HepG2 (cell line): ENCODE data around the gene CHCT1. TPM values are rescaled to one million over a fixed set of nuclear protein-coding genes. Genes with fewer than 3 reads are reported as not detected.

Source experiments
- CREB3 ChIP-seq: sonication (generic); formaldehyde crosslinking; IDR thresholded peaks from 2 replicates; pipeline ENCODE4 v1.5.0; 2020; ENCODE audit warnings: missing genetic modification reagents
- ELF1 ChIP-seq: sonication (generic); formaldehyde crosslinking; IDR thresholded peaks from 2 replicates; pipeline ENCODE4 v1.4.0; 2020; ENCODE audit warnings: missing genetic modification reagents
- FUBP1 ChIP-seq: sonication (generic); formaldehyde crosslinking; IDR thresholded peaks from 2 replicates; pipeline ENCODE4 v1.5.1; 2020; ENCODE audit warnings: missing genetic modification reagents, mild to moderate bottlenecking, borderline replicate concordance
- GABPA ChIP-seq, 2 experiments: IDR thresholded peaks; 2 replicates each; pipeline ENCODE4 v1.6.1; 2011 to 2016; ENCODE audit warnings: low read depth in 2 of 2, low read length in 1 of 2, missing biosample characterization in 1 of 2, missing genetic modification characterization in 1 of 2
- JUN ChIP-seq: sonication (generic); formaldehyde crosslinking; IDR thresholded peaks from 2 replicates; pipeline ENCODE4 v1.4.0; 2020; ENCODE audit warnings: mild to moderate bottlenecking, missing genetic modification reagents
- NFIC ChIP-seq: IDR thresholded peaks from 2 replicates; pipeline ENCODE4 v1.6.1; 2012; ENCODE audit warnings: mild to moderate bottlenecking, low read length, inconsistent platforms
- RFXANK ChIP-seq: IDR thresholded peaks from 2 replicates; pipeline ENCODE4 v1.6.1; 2016
- SMAD1 ChIP-seq: sonication (generic); formaldehyde crosslinking; IDR thresholded peaks from 2 replicates; pipeline ENCODE4 v1.4.0; 2020; ENCODE audit warnings: missing genetic modification reagents, low read depth, mild to moderate bottlenecking, borderline replicate concordance
- SMAD3 ChIP-seq: sonication (generic); formaldehyde crosslinking; IDR thresholded peaks from 2 replicates; pipeline ENCODE4 v1.4.0; 2020; ENCODE audit warnings: missing genetic modification reagents
- STAG1 ChIP-seq: sonication (generic); formaldehyde crosslinking; IDR thresholded peaks from 2 replicates; pipeline ENCODE4 v1.4.0; 2020; ENCODE audit warnings: missing genetic modification reagents
- SUZ12 ChIP-seq: fragments of 150-350 bp; IDR thresholded peaks from 2 replicates; pipeline ENCODE4 v1.6.1; 2014; ENCODE audit warnings: low read depth, low read length
- TBX3 ChIP-seq: fragments of 450-650 bp; IDR thresholded peaks from 2 replicates; pipeline ENCODE4 v1.6.1; 2017; ENCODE audit warnings: antibody characterized with exemption, mild to moderate bottlenecking, inconsistent platforms, borderline replicate concordance
- ZNF766 ChIP-seq: sonication (generic); formaldehyde crosslinking; IDR thresholded peaks from 2 replicates; pipeline ENCODE4 v1.5.0; 2020; ENCODE audit warnings: missing genetic modification reagents, borderline replicate concordance
- polyA plus RNA-seq, 8 experiments: library from polyadenylated mRNA; depleted of rRNA in 3 of 8; stranded (reverse) in 7 of 8; unstranded in 1 of 8; fragments of >200 nt; fragmentation: Illumina TruSeq in 4 of 8; extraction: Trizol in 4 of 8; gene quantifications; 2 replicates each; pipeline versions ENCODE4 v1.2.1 to v1.2.3, GENCODE V29; 2011 to 2016; ENCODE audit warnings: low read depth in 4 of 8, missing spikeins in 1 of 8, mixed read lengths in 1 of 8; ENCODE audit not compliant: insufficient read depth in 1 of 8
- total RNA-seq, 5 experiments: library from RNA; depleted of rRNA; stranded (reverse); fragments of >200 nt; fragmentation: Illumina TruSeq; extraction: Trizol; gene quantifications; 2 replicates each; pipeline ENCODE4 v1.2.3, GENCODE V29; 2016; ENCODE audit warnings: low read depth in 1 of 5
- TF ChIP-seq, protein P1 (sequence below): sonication (generic); formaldehyde crosslinking; conservative IDR thresholded peaks from 2 replicates; pipeline ENCODE4 v1.8.1; 2023; ENCODE audit warnings: missing genetic modification reagents
- TF ChIP-seq, protein P2 (sequence below): sonication (generic); formaldehyde crosslinking; IDR thresholded peaks from 2 replicates; pipeline ENCODE4 v1.8.1; 2023; ENCODE audit warnings: mild to moderate bottlenecking, missing genetic modification reagents
- TF ChIP-seq, protein P3 (sequence below): sonication (generic); formaldehyde crosslinking; IDR thresholded peaks from 2 replicates; pipeline ENCODE4 v1.5.0; 2020; ENCODE audit warnings: mild to moderate bottlenecking, missing genetic modification reagents
- TF ChIP-seq, protein P4 (sequence below): sonication (generic); formaldehyde crosslinking; IDR thresholded peaks from 2 replicates; pipeline ENCODE4 v1.4.0; 2020; ENCODE audit warnings: missing genetic modification reagents
- TF ChIP-seq, protein P5 (sequence below): IDR thresholded peaks from 2 replicates; pipeline ENCODE4 v1.6.1; 2012; ENCODE audit warnings: inconsistent platforms

CHCT1 gene
- total and polyA plus RNA-seq, 2 of the 13 experiments (the other 11 are each of a cell fraction or from before 2014, with no cell fraction given) = not detected

- peak; percentile 78 for TF ChIP-seq GABPA (IDR thresholded peaks at IDR 0.05; ENCODE audit: low read depth, low read length)
- TF ChIP-seq GABPA (CRISPR knock-in tag; IDR thresholded peaks at IDR 0.05; ENCODE audit: low read depth) = peak; percentile 90
- TF ChIP-seq TBX3 = peak; percentile 92
- no peak for TF ChIP-seq STAG1
- TF ChIP-seq NFIC = no peak
- TF ChIP-seq CREB3 (CRISPR knock-in tag) = no peak
- TF ChIP-seq, protein P1, sequence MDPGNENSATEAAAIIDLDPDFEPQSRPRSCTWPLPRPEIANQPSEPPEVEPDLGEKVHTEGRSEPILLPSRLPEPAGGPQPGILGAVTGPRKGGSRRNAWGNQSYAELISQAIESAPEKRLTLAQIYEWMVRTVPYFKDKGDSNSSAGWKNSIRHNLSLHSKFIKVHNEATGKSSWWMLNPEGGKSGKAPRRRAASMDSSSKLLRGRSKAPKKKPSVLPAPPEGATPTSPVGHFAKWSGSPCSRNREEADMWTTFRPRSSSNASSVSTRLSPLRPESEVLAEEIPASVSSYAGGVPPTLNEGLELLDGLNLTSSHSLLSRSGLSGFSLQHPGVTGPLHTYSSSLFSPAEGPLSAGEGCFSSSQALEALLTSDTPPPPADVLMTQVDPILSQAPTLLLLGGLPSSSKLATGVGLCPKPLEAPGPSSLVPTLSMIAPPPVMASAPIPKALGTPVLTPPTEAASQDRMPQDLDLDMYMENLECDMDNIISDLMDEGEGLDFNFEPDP = no peak
- TF ChIP-seq SMAD1 (CRISPR knock-in tag) = peak; percentile 75; the same call in 1 of the 2 replicates
- no peak for TF ChIP-seq SUZ12
- TF ChIP-seq, protein P2, sequence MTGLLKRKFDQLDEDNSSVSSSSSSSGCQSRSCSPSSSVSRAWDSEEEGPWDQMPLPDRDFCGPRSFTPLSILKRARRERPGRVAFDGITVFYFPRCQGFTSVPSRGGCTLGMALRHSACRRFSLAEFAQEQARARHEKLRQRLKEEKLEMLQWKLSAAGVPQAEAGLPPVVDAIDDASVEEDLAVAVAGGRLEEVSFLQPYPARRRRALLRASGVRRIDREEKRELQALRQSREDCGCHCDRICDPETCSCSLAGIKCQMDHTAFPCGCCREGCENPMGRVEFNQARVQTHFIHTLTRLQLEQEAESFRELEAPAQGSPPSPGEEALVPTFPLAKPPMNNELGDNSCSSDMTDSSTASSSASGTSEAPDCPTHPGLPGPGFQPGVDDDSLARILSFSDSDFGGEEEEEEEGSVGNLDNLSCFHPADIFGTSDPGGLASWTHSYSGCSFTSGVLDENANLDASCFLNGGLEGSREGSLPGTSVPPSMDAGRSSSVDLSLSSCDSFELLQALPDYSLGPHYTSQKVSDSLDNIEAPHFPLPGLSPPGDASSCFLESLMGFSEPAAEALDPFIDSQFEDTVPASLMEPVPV (CRISPR knock-in tag) = peak; percentile 98
- TF ChIP-seq, protein P3, sequence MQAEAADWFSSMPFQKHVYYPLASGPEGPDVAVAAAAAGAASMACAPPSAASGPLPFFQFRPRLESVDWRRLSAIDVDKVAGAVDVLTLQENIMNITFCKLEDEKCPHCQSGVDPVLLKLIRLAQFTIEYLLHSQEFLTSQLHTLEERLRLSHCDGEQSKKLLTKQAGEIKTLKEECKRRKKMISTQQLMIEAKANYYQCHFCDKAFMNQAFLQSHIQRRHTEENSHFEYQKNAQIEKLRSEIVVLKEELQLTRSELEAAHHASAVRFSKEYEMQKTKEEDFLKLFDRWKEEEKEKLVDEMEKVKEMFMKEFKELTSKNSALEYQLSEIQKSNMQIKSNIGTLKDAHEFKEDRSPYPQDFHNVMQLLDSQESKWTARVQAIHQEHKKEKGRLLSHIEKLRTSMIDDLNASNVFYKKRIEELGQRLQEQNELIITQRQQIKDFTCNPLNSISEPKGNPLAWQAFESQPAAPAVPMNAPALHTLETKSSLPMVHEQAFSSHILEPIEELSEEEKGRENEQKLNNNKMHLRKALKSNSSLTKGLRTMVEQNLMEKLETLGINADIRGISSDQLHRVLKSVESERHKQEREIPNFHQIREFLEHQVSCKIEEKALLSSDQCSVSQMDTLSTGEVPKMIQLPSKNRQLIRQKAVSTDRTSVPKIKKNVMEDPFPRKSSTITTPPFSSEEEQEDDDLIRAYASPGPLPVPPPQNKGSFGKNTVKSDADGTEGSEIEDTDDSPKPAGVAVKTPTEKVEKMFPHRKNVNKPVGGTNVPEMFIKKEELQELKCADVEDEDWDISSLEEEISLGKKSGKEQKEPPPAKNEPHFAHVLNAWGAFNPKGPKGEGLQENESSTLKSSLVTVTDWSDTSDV (CRISPR knock-in tag) = 0 out of 2 replicates have a peak, but pooled peaks have one; percentile 62
- TF ChIP-seq JUN = no peak
- peak; percentile 94 for TF ChIP-seq ELF1 (CRISPR knock-in tag)
- peak; percentile 51; the same call in 1 of the 2 replicates for TF ChIP-seq SMAD3 (CRISPR knock-in tag)
- TF ChIP-seq ZNF766 (CRISPR knock-in tag) = no peak; the same call in 1 of the 2 replicates
- TF ChIP-seq, protein P4, sequence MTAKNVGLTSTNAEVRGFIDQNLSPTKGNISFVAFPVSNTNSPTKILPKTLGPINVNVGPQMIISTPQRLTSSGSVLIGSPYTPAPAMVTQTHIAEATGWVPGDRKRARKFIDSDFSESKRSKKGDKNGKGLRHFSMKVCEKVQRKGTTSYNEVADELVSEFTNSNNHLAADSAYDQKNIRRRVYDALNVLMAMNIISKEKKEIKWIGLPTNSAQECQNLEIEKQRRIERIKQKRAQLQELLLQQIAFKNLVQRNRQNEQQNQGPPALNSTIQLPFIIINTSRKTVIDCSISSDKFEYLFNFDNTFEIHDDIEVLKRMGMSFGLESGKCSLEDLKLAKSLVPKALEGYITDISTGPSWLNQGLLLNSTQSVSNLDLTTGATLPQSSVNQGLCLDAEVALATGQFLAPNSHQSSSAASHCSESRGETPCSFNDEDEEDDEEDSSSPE (CRISPR knock-in tag) = peak; percentile 97
- TF ChIP-seq FUBP1 = no peak
- TF ChIP-seq, protein P5, sequence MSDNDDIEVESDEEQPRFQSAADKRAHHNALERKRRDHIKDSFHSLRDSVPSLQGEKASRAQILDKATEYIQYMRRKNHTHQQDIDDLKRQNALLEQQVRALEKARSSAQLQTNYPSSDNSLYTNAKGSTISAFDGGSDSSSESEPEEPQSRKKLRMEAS = peak; percentile 99
- TF ChIP-seq RFXANK (CRISPR knock-in tag) = 0 out of 2 replicates have a peak, but pooled peaks have one; percentile 43
Observed at GRCh38 chr17:60392042-60392844, 30.0 kb upstream of the CHCT1 start, which contains the start of gene USP32 (continued).
